Thyroid gland (tissue), 4 donors: ENCODE data around the gene PRM2. TPM values are rescaled to one million over a fixed set of nuclear protein-coding genes. Genes with fewer than 3 reads are reported as not detected.

Experiments
- DNase-seq, 2 donors: peaks; one replicate each; pipeline ENCODE4 v3.0.0-alpha.2; 2019
- H3K27ac ChIP-seq, 3 donors: fragments of 200-600 bp; sonication (generic); 1 replicate in 2 of 3; 2 replicates in 1 of 3; pipeline ENCODE4 v1.5.1; 2016 to 2019; ENCODE audit warnings: mild to moderate bottlenecking in 1 of 3, moderate library complexity in 1 of 3
- H3K27me3 ChIP-seq: fragments of 200-600 bp; sonication (generic); one replicate; pipeline ENCODE4 v1.5.1; 2019
- H3K36me3 ChIP-seq, 2 donors: fragments of 200-600 bp; sonication (generic); one replicate each; pipeline ENCODE4 v1.5.1; 2016 to 2019
- H3K4me1 ChIP-seq, 2 donors: fragments of 200-600 bp; sonication (generic); one replicate each; pipeline ENCODE4 v1.5.1; 2017 to 2019
- H3K4me3 ChIP-seq, 3 donors: fragments of 200-600 bp; sonication (generic); replicated peaks in 1 of 3; 1 replicate in 2 of 3; 2 replicates in 1 of 3; pipeline ENCODE4 v1.5.1; 2016; ENCODE audit warnings: mild to moderate bottlenecking in 1 of 3
- H3K9me3 ChIP-seq: fragments of 200-600 bp; sonication (generic); one replicate; pipeline ENCODE4 v1.5.1; 2017
- POLR2A ChIP-seq, 2 donors: fragments of 450-650 bp; IDR thresholded peaks; one replicate each; pipeline ENCODE4 v1.6.1; 2017; ENCODE audit warnings: antibody characterized with exemption in 2 of 2, mild to moderate bottlenecking in 2 of 2, moderate library complexity in 1 of 2
- WGBS, 2 donors: methylation state at CpG; one replicate each; pipeline ENCODE4 v1.1.5; 2017; 5-methylcytosine and 5-hydroxymethylcytosine counted together
- intact Hi-C: fragments of 100-400 bp; cut with DNase I; formaldehyde crosslinking; loops from one replicate; pipeline ENCODE4 v1.15.1; 2023
- total RNA-seq, 4 donors: library from RNA; depleted of rRNA; stranded (reverse); fragments of >200 nt; gene quantifications; one replicate each; pipeline ENCODE4 v1.2.3, GENCODE V29; 2016
- TF ChIP-seq, protein P1 (sequence below), 6 experiments: fragments of 200-600 bp in 3 of 6; fragments of 450-650 bp in 3 of 6; sonication (generic) in 3 of 6; IDR thresholded peaks; one replicate each; pipeline ENCODE4 v1.5.1; 2016 to 2019; ENCODE audit warnings: antibody characterized with exemption in 6 of 6, mild to moderate bottlenecking in 2 of 6, inconsistent platforms in 1 of 6, moderate library complexity in 1 of 6

Gene PRM2
- total RNA-seq, 4 donors from 2014 or later = 8.2 to 64.4 TPM; not detected in 2

DNA sequence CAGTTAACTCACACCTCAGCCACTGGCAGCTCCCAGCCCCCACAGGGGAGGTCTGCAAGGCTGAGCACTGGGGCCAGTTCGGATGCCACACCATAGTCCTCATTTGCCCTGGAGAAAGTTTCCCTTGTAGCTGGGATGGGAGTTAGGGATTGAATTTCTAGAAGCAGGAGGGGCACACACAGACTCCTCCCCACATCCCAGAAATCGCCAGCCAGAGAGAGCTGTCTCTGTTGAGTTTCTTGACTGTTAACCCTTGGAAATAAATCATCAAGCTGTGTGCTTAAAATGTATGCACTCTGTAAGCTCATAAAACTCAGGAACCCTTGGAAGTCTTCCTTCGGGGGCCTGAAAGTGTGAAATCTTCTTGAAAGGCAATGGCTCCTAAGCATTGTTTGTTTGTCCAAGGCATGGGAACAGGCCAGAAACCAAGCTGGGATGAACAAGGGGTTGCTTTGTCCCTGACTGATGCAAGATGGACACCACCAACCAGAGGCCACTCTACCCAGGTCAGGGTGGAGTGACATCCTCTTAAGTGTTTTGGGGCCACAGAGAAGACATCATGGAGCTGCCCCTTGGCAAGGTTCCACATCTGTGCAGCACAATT, 2.5 kb downstream of the PRM2 start:
- DNase-seq = no peak
- 46 to 72% methylated on average over 2 to 3 of the region's 3 CpGs for WGBS, 2 donors
- TF ChIP-seq, protein P1, sequence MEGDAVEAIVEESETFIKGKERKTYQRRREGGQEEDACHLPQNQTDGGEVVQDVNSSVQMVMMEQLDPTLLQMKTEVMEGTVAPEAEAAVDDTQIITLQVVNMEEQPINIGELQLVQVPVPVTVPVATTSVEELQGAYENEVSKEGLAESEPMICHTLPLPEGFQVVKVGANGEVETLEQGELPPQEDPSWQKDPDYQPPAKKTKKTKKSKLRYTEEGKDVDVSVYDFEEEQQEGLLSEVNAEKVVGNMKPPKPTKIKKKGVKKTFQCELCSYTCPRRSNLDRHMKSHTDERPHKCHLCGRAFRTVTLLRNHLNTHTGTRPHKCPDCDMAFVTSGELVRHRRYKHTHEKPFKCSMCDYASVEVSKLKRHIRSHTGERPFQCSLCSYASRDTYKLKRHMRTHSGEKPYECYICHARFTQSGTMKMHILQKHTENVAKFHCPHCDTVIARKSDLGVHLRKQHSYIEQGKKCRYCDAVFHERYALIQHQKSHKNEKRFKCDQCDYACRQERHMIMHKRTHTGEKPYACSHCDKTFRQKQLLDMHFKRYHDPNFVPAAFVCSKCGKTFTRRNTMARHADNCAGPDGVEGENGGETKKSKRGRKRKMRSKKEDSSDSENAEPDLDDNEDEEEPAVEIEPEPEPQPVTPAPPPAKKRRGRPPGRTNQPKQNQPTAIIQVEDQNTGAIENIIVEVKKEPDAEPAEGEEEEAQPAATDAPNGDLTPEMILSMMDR (IDR thresholded peaks at IDR 0.05) = no peak
- TF ChIP-seq POLR2A (IDR thresholded peaks at IDR 0.05) = no peak
- no peak overlapping the region for H3K4me3 ChIP-seq
- intact Hi-C loops = no loop called here
- no peak overlapping the region for H3K27ac ChIP-seq
- H3K9me3 ChIP-seq = no peaks in the 10 kb centered on the region
- no peaks in the 10 kb centered on the region for H3K27me3 ChIP-seq
- no peaks in the 10 kb centered on the region for H3K36me3 ChIP-seq
- no peaks in the 10 kb centered on the region for H3K4me1 ChIP-seq

DNA sequence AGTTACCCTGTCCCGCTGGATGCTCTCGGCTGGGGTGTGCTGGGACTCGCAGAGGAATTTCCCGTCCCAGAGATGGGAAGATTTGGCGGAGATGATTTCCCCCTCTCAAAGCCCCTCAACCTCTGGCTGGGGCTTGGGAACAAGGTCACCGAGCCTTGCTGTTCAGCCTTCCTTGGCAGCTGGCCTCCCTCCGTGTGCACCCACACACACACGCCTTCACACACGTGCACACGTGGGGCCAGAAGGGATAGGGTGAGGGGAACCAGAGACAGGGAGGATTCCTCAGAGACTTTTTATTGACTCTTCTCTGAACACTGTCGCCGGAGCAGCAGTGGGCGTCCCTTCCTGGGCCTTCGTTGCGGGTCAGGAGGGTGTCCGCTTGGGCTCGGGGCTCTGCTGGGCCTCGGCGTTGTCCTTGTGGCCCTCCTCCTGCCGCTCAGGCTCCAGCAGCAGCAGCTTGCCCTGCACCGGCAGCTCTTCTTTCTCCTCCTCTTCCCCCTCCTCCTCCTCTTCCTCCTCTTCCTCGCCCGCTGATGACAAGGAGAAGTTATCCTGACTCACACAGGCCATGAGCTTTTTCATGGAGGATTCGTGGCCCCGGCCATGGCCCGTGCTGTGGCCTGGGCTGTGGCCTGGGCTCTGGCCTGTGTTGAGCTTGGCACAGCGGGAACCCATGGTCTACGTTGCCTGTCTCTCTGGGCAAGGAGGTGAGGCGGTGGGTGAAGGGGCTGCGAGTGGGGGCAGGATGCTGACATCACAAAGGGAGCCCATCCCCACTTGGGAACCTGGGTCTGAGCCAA, 3.2 kb downstream of the PRM2 start, which contains the start of gene PRM3:
PRM3 (minus strand) TSS at position 709 of the 800 bp plus-strand sequence; CDS start at position 675, 34 bp downstream.
- 79 to 85% methylated on average over 26 to 30 of the region's 30 CpGs for WGBS, 2 donors
- Histone ChIP-seq H3K27me3 (no peaks in the 10 kb centered on the region), H3K27ac (no peak within 1 kb of the TSS), H3K4me1 (no peaks in the 10 kb centered on the region), H3K4me3 (no peak within 1 kb of the TSS), H3K36me3 (no peaks in the 10 kb centered on the region), H3K9me3 (no peaks in the 10 kb centered on the region)
- TF ChIP-seq, protein P1 (IDR thresholded peaks at IDR 0.05) = no peak
- no peak for TF ChIP-seq POLR2A (IDR thresholded peaks at IDR 0.05)
- intact Hi-C loops = no loop called here
- no peak for DNase-seq

DNA sequence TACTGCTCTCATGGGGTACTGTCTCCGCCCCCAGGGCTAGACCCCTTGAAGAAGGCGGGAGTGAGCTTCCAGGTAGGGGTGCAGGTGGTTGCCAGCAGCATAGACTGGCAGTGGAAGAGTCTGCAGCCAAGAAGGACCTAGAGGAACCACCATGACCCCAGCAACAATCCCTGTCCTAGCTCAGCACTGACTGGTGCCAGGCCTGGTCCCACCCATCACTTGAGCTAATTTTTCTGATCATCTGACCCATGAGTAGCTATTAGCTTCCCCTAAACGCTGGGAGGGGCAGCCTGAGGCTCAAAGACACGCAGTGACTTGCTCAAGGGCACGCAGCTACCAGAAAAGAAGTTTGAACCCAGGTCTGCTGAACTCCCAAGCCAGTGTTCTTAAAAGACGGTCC, 3.8 kb downstream of the PRM2 start:
- DNase-seq = no peak
- Histone ChIP-seq H3K36me3 (no peaks in the 10 kb centered on the region), H3K4me1 (no peaks in the 10 kb centered on the region), H3K9me3 (no peaks in the 10 kb centered on the region), H3K27ac (no peak overlapping the region), H3K4me3 (no peak overlapping the region), H3K27me3 (no peaks in the 10 kb centered on the region)
- TF ChIP-seq POLR2A (IDR thresholded peaks at IDR 0.05) = no peak
- TF ChIP-seq, protein P1 (IDR thresholded peaks at IDR 0.05) = no peak
- intact Hi-C loops = no loop called here
- WGBS, 2 donors = 81 to 92% methylated on average over 4 to 6 of the region's 6 CpGs

DNA sequence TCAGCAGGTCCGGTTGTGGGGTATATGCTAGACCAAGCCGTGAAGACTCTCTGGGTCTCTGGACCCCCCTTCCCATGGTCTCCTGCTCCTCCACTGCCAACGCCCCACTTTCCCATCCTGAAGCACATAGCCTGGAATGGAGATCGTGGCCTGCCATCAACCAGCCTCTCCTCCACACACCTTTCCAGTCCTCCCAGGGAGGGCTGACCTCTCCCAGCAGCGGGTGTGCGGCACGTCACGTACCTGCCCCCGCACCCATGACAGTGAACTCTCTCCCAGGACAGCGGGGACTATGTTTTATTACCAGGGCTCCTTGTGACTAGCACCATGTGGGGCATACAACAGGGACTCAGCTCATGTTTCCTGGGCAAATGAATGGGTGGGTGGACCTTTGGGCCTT, 4.7 kb downstream of the PRM2 start:
- H3K36me3 ChIP-seq = no peaks in the 10 kb centered on the region
- 95 to 98% methylated on average over 9 to 10 of the region's 10 CpGs for WGBS, 2 donors
- intact Hi-C loops = no loop called here
- no peaks in the 10 kb centered on the region for H3K4me1 ChIP-seq
- no peaks in the 10 kb centered on the region for H3K9me3 ChIP-seq
- no peak for DNase-seq
- TF ChIP-seq, protein P1 (IDR thresholded peaks at IDR 0.05) = no peak
- no peak for TF ChIP-seq POLR2A (IDR thresholded peaks at IDR 0.05)
- H3K4me3 ChIP-seq = no peak overlapping the region
- no peaks in the 10 kb centered on the region for H3K27me3 ChIP-seq
- no peak overlapping the region for H3K27ac ChIP-seq

DNA sequence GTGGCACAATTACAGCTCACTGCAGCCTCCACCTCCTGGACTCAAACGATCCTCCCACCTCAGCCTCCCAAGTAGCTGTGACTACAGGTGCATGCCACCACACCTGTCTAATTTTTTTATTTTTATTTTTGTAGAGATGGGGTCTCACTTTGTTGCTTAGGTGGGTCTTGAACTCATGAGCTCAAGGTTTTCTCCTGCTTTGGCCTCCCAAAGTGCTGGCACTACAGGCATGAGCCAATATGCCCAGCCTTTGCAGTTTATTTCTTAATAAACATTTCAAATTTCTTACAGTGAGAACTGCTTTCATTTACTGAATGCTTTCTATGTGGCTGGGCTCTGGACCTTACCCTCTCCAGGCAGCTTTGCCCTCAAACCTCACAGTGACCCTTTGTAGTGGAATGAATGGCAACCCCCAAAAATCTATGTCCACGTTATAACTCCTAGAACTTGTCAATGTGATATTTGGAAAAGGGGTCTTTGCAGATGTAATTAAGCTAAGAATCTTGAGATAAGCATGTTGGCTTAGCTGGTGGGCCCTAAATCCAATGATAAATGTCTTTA, 5.6 kb downstream of the PRM2 start:
- H3K27ac ChIP-seq = no peak overlapping the region
- TF ChIP-seq, protein P1 (IDR thresholded peaks at IDR 0.05) = no peak
- TF ChIP-seq POLR2A (IDR thresholded peaks at IDR 0.05) = no peak
- no peak overlapping the region for H3K4me3 ChIP-seq
- no peaks in the 10 kb centered on the region for H3K9me3 ChIP-seq
- DNase-seq = no peak
- intact Hi-C loops = no loop called here
- WGBS, 2 donors = 90 to 97% methylated on average over 2 of the region's 2 CpGs
- H3K36me3 ChIP-seq = no peaks in the 10 kb centered on the region
- H3K4me1 ChIP-seq = no peaks in the 10 kb centered on the region
- H3K27me3 ChIP-seq = no peaks in the 10 kb centered on the region
